ENCODE results near the gene TNFAIP8. TPM values are rescaled to one million over a fixed set of nuclear protein-coding genes. Genes with fewer than 3 reads are reported as not detected.

TNFAIP8 gene
- total RNA-seq, 4 donors from 2014 or later = 2.0 to 42.7 (median 15.5) TPM

- TF ChIP-seq POLR2A (IDR thresholded peaks at IDR 0.05) (no peak), CTCF (IDR thresholded peaks at IDR 0.05) (no peak)
- H3K27ac ChIP-seq = no peak overlapping the region
- no peaks in the 10 kb centered on the region for H3K9me3 ChIP-seq
- H3K27me3 ChIP-seq = no peaks in the 10 kb centered on the region
- no peak overlapping the region for H3K4me3 ChIP-seq
- no peak for DNase-seq
- no peaks in the 10 kb centered on the region for H3K36me3 ChIP-seq
- intact Hi-C loops (cut with DNase I; ENCODE audit: low total_unique reads) = no loop called here
- H3K4me1 ChIP-seq = peaks cover 0 to 5% of the 10 kb centered on the region in 2 donors
Observed at GRCh38 chr5:119367502-119368237, 11.9 kb downstream of the TNFAIP8 start.

- intact Hi-C loops (cut with DNase I; ENCODE audit: low total_unique reads) = no loop called here
- no peak for DNase-seq
- H3K36me3 ChIP-seq = no peaks in the 10 kb centered on the region
- no peaks in the 10 kb centered on the region for H3K27me3 ChIP-seq
- H3K27ac ChIP-seq = no peak overlapping the region
- H3K4me3 ChIP-seq = no peak overlapping the region
- TF ChIP-seq POLR2A (IDR thresholded peaks at IDR 0.05) (no peak), CTCF (IDR thresholded peaks at IDR 0.05) (no peak)
- no peaks in the 10 kb centered on the region for H3K9me3 ChIP-seq
- peaks cover 0 to 5% of the 10 kb centered on the region in 2 donors for H3K4me1 ChIP-seq
Observed at GRCh38 chr5:119368238-119368630, 12.4 kb downstream of the TNFAIP8 start.

GRCh38 chr5:119370486-119370885, 14.7 kb downstream of the TNFAIP8 start:
- DNase-seq = no peak
- Histone ChIP-seq H3K27ac (no peak overlapping the region), H3K4me1 (peaks cover 0 to 5% of the 10 kb centered on the region in 2 donors), H3K27me3 (no peaks in the 10 kb centered on the region), H3K4me3 (no peak overlapping the region), H3K9me3 (no peaks in the 10 kb centered on the region), H3K36me3 (no peaks in the 10 kb centered on the region)
- TF ChIP-seq POLR2A (IDR thresholded peaks at IDR 0.05) (no peak), CTCF (IDR thresholded peaks at IDR 0.05) (no peak)
- intact Hi-C loops (cut with DNase I; ENCODE audit: low total_unique reads) = no loop called here

GRCh38 chr5:119371146-119371545, 15.3 kb downstream of the TNFAIP8 start:
- Histone ChIP-seq H3K9me3 (no peaks in the 10 kb centered on the region), H3K4me3 (no peak overlapping the region), H3K36me3 (no peaks in the 10 kb centered on the region), H3K4me1 (peaks cover 0 to 5% of the 10 kb centered on the region in 2 donors), H3K27me3 (no peaks in the 10 kb centered on the region), H3K27ac (no peak overlapping the region)
- DNase-seq = no peak
- intact Hi-C loops (cut with DNase I; ENCODE audit: low total_unique reads) = no loop called here
- no peak for TF ChIP-seq POLR2A (IDR thresholded peaks at IDR 0.05)
- TF ChIP-seq CTCF (IDR thresholded peaks at IDR 0.05) = no peak

GRCh38 chr5:119373449-119373858, 17.6 kb downstream of the TNFAIP8 start:
- no peaks in the 10 kb centered on the region for H3K4me1 ChIP-seq
- H3K27ac ChIP-seq = no peak overlapping the region
- intact Hi-C loops (cut with DNase I; ENCODE audit: low total_unique reads) = no loop called here
- no peak overlapping the region for H3K4me3 ChIP-seq
- H3K9me3 ChIP-seq = no peaks in the 10 kb centered on the region
- no peaks in the 10 kb centered on the region for H3K27me3 ChIP-seq
- TF ChIP-seq POLR2A (IDR thresholded peaks at IDR 0.05) (no peak), CTCF (IDR thresholded peaks at IDR 0.05) (no peak)
- DNase-seq = no peak
- no peaks in the 10 kb centered on the region for H3K36me3 ChIP-seq

Measured in uterus (tissue), 4 donors.